ENCODE data around the gene REV3L.

DNA sequence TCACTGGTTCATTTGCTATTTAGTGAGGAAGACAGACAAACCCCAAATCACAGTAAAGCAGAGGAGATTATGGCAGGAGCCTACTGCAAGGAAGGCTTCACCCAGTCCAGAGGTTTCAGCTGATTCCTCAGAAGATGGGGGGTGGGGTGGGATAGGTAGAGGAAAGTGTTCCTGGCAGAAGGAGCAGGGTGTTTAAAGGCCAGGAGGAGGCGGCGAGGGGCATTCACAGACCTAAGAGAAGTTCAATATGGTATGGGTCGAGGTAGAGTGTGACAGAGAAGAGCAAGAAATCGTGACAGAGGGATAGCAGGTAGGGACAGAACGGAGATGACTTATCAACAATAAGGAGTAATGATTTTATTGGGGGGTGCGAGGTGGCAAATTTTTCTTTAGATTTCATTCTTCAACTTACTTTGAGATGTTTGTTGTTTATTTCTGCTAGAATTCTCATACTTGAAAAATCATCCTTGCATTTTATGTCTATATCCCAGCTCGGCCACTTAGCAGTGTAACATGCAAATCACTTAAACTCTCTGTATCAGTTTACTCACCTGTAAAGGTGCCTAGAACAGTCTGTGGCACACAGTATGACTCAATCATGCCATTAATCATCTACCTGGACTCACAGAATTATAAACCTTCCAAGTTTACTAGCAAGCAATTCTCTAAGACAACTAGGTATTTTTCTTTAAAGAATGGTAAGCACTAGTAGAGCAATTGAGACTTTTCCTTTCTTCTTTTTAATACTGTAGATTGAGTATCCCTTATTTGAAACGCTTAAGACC lies 176.7 kb downstream of the REV3L start:
- TF ChIP-seq, protein P1, sequence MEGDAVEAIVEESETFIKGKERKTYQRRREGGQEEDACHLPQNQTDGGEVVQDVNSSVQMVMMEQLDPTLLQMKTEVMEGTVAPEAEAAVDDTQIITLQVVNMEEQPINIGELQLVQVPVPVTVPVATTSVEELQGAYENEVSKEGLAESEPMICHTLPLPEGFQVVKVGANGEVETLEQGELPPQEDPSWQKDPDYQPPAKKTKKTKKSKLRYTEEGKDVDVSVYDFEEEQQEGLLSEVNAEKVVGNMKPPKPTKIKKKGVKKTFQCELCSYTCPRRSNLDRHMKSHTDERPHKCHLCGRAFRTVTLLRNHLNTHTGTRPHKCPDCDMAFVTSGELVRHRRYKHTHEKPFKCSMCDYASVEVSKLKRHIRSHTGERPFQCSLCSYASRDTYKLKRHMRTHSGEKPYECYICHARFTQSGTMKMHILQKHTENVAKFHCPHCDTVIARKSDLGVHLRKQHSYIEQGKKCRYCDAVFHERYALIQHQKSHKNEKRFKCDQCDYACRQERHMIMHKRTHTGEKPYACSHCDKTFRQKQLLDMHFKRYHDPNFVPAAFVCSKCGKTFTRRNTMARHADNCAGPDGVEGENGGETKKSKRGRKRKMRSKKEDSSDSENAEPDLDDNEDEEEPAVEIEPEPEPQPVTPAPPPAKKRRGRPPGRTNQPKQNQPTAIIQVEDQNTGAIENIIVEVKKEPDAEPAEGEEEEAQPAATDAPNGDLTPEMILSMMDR (IDR thresholded peaks at IDR 0.05), result no peak
- no peak for TF ChIP-seq POLR2A (IDR thresholded peaks at IDR 0.05)

Data from adrenal gland (tissue), 5 donors.